ENCODE data around the gene SCARB1. TPM values are rescaled to one million over a fixed set of nuclear protein-coding genes. Genes with fewer than 3 reads are reported as not detected.

Gene SCARB1
- total and polyA plus RNA-seq, 2 of the 13 experiments (the other 11 are each of a cell fraction or from before 2014, with no cell fraction given): 63.4 to 160 TPM

GRCh38 chr12:124767066-124767821, 96.4 kb downstream of the SCARB1 start (continued):
- TF ChIP-seq, protein P1, sequence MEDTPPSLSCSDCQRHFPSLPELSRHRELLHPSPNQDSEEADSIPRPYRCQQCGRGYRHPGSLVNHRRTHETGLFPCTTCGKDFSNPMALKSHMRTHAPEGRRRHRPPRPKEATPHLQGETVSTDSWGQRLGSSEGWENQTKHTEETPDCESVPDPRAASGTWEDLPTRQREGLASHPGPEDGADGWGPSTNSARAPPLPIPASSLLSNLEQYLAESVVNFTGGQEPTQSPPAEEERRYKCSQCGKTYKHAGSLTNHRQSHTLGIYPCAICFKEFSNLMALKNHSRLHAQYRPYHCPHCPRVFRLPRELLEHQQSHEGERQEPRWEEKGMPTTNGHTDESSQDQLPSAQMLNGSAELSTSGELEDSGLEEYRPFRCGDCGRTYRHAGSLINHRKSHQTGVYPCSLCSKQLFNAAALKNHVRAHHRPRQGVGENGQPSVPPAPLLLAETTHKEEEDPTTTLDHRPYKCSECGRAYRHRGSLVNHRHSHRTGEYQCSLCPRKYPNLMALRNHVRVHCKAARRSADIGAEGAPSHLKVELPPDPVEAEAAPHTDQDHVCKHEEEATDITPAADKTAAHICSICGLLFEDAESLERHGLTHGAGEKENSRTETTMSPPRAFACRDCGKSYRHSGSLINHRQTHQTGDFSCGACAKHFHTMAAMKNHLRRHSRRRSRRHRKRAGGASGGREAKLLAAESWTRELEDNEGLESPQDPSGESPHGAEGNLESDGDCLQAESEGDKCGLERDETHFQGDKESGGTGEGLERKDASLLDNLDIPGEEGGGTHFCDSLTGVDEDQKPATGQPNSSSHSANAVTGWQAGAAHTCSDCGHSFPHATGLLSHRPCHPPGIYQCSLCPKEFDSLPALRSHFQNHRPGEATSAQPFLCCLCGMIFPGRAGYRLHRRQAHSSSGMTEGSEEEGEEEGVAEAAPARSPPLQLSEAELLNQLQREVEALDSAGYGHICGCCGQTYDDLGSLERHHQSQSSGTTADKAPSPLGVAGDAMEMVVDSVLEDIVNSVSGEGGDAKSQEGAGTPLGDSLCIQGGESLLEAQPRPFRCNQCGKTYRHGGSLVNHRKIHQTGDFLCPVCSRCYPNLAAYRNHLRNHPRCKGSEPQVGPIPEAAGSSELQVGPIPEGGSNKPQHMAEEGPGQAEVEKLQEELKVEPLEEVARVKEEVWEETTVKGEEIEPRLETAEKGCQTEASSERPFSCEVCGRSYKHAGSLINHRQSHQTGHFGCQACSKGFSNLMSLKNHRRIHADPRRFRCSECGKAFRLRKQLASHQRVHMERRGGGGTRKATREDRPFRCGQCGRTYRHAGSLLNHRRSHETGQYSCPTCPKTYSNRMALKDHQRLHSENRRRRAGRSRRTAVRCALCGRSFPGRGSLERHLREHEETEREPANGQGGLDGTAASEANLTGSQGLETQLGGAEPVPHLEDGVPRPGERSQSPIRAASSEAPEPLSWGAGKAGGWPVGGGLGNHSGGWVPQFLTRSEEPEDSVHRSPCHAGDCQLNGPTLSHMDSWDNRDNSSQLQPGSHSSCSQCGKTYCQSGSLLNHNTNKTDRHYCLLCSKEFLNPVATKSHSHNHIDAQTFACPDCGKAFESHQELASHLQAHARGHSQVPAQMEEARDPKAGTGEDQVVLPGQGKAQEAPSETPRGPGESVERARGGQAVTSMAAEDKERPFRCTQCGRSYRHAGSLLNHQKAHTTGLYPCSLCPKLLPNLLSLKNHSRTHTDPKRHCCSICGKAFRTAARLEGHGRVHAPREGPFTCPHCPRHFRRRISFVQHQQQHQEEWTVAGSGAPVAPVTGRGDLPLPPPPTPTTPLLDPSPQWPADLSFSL (CRISPR knock-in tag; IDR thresholded peaks at IDR 0.05): 0 out of 2 replicates have a peak, but pooled peaks have one; percentile 41
- TF ChIP-seq MAFF (IDR thresholded peaks at IDR 0.05; ENCODE audit: low read depth, low read length) (no peak), TRIM24 (CRISPR knock-in tag; IDR thresholded peaks at IDR 0.05) (no peak), HMGA1 (CRISPR knock-in tag; conservative IDR thresholded peaks at IDR 0.05) (no peak), SATB2 (CRISPR knock-in tag; IDR thresholded peaks at IDR 0.05) (no peak), ZNF326 (CRISPR knock-in tag; IDR thresholded peaks at IDR 0.05; ENCODE audit: borderline replicate concordance) (no peak), ZNF24 (IDR thresholded peaks at IDR 0.05) (no peak), FUBP1 (CRISPR knock-in tag; IDR thresholded peaks at IDR 0.05; ENCODE audit: borderline replicate concordance) (no peak), ZBTB46 (CRISPR knock-in tag; IDR thresholded peaks at IDR 0.05; ENCODE audit: borderline replicate concordance) (no peak), ZNF720 (CRISPR knock-in tag; IDR thresholded peaks at IDR 0.05) (no peak), RAD21 (CRISPR knock-in tag; IDR thresholded peaks at IDR 0.05) (peak; percentile 92), AGO2 (optimal IDR thresholded peaks at IDR 0.05; ENCODE audit: low read depth, low read length) (no peak), YY1 (IDR thresholded peaks at IDR 0.05; ENCODE audit: insufficient read depth, insufficient replicate concordance, low read depth, low read length) (peak; percentile 40), ZSCAN29 (CRISPR knock-in tag; conservative IDR thresholded peaks at IDR 0.05) (no peak), FLYWCH1 (CRISPR knock-in tag; IDR thresholded peaks at IDR 0.05) (no peak)
- TF ChIP-seq, protein P2, sequence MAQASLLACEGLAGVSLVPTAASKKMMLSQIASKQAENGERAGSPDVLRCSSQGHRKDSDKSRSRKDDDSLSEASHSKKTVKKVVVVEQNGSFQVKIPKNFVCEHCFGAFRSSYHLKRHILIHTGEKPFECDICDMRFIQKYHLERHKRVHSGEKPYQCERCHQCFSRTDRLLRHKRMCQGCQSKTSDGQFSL (CRISPR knock-in tag; IDR thresholded peaks at IDR 0.05): no peak
- TF ChIP-seq, protein P3, sequence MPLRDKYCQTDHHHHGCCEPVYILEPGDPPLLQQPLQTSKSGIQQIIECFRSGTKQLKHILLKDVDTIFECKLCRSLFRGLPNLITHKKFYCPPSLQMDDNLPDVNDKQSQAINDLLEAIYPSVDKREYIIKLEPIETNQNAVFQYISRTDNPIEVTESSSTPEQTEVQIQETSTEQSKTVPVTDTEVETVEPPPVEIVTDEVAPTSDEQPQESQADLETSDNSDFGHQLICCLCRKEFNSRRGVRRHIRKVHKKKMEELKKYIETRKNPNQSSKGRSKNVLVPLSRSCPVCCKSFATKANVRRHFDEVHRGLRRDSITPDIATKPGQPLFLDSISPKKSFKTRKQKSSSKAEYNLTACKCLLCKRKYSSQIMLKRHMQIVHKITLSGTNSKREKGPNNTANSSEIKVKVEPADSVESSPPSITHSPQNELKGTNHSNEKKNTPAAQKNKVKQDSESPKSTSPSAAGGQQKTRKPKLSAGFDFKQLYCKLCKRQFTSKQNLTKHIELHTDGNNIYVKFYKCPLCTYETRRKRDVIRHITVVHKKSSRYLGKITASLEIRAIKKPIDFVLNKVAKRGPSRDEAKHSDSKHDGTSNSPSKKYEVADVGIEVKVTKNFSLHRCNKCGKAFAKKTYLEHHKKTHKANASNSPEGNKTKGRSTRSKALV (CRISPR knock-in tag; IDR thresholded peaks at IDR 0.05): no peak
